Activated T-helper 2 cell treated with anti-CD3 and anti-CD28 coated beads, Interferon-gamma antibody, Interleukin-2, Interleukin-4, amounts not matched to agents 10 μg/mL and 5 μg/mL and 100 μg/mL, durations not matched to agents 14 hours and 24 hours and 36 hours (primary cell): ENCODE data around the gene POU4F2. TPM values are rescaled to one million over a fixed set of nuclear protein-coding genes. Genes with fewer than 3 reads are reported as not detected.
"Not testable (repeated sequence)": the region's sequence is repeated elsewhere in the genome, so short reads cannot be mapped to it uniquely, and the experiment has no call there.

Experiments
- DNase-seq: peaks from one replicate; pipeline ENCODE4 v3.0.0; 2021; ENCODE audit warnings: low spot score
- H3K27ac Mint-ChIP-seq: one replicate; pipeline ENCODE4 v1.8.0; 2021; ENCODE audit warnings: mixed read lengths
- H3K27me3 Mint-ChIP-seq: one replicate; pipeline ENCODE4 v1.8.0; 2021; ENCODE audit warnings: low read depth, mixed read lengths
- H3K36me3 Mint-ChIP-seq: one replicate; pipeline ENCODE4 v1.8.0; 2021; ENCODE audit warnings: low read depth, mixed read lengths
- H3K4me1 Mint-ChIP-seq: one replicate; pipeline ENCODE4 v1.8.0; 2021; ENCODE audit warnings: low read depth, mixed read lengths
- H3K4me3 Mint-ChIP-seq: one replicate; pipeline ENCODE4 v1.8.0; 2021; ENCODE audit warnings: low read depth, mild to moderate bottlenecking, moderate library complexity, mixed read lengths
- H3K9me3 Mint-ChIP-seq: one replicate; pipeline ENCODE4 v1.8.0; 2021; ENCODE audit warnings: mixed read lengths
- intact Hi-C: fragments of 100-400 bp; cut with micrococcal nuclease; formaldehyde crosslinking; loops from one replicate; pipeline ENCODE4 v1.15.1; 2023
- total RNA-seq: library from RNA; stranded (reverse); gene quantifications from 2 replicates; pipeline ENCODE4 v1.2.3, GENCODE V29; 2022

Gene POU4F2
- total RNA-seq, 1 donor from 2014 or later, result not detected

DNA sequence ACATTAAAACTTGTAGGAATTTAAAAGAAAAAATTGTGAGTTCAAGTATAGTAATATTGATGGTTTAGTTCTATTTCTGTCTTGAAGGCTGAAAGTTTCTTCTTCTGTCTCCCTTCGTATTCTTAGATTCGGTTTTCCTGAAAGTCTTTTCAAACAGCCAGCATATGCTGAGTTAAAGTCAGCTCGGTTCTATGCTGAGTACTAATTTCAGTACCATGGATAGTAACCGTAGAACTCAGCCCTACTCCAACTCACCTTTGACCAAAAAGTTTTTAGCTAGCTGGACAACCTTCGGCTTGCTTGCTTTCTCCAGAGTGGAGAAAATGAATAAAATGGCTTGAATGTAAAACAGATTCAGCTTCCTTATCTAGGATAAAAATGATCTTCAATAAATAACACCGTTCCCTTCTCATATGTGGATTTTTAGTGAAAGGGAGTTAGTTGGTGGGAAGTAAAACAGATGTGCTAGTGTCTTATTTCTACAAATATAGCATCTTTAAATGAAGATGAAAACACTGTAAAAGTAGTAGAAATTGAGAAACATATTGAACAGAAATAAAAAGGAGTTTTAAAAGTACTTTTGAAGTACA, 5.2 kb downstream of the POU4F2 start:
- no peaks in the 10 kb centered on the region for H3K36me3 Mint-ChIP-seq
- no peaks in the 10 kb centered on the region for H3K9me3 Mint-ChIP-seq
- H3K27ac Mint-ChIP-seq, result no peak overlapping the region
- intact Hi-C loops, result no loop called here
- DNase-seq, result no peak
- H3K4me1 Mint-ChIP-seq, result peaks cover 3% of the 10 kb centered on the region
- H3K4me3 Mint-ChIP-seq, result no peak overlapping the region
- H3K27me3 Mint-ChIP-seq, result peaks cover 71% of the 10 kb centered on the region

DNA sequence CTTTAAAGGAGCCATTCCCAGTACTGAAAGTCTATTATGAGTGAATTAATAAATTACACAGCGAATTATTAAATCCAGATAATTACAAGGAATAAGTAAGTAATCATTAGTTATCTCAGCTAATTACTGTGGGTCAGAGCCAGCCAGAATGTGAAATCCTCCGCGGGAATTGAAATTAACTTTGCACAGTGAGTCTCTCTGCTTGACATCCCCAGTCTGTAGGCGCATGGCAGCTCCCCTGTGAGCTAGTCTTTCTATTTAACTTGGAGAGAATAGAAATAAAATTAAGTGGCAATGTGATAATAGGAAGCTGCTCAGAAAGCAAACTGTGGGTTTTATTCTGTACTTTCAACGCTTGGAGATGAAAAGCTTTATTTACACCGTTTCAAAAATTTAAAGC, 7.2 kb downstream of the POU4F2 start:
- H3K4me3 Mint-ChIP-seq, result no peak overlapping the region

DNA sequence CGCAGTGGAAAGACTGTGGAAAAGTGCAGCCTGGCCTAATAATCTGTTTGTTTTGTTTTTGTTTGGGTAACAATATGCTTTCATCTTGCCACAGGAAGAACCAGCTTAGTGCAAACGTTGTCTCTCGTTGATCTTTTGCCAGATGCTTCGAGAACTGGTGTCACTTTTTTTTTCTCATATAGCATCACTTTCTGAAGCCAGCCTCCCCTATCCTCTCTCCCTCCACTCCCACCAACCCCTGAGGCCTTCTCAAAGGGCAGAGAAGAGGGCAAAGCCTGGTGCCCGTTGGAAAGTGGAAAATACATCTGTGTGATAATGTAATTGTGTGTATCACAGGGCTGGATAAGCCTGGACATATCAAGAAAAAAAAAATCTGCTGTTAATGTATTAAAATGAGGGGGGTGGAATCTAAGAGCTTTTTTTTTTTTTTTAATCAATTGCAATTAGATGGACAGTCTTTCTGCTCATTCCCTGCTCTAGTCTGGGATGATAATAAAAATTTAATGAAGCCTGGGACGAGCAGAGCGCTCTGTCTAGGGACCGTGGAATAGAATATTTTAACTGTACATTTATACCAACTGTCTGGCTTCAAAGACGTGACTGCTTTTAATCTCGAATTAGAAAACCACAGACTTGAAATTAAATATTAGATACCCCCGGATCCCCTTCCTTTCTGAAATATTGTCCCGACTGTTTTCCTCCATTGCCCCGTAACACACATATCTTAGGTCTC, 8.1 kb downstream of the POU4F2 start:
- Mint-ChIP-seq H3K4me3 (no peak overlapping the region), H3K27ac (no peak overlapping the region), H3K4me1 (peaks cover 3% of the 10 kb centered on the region), H3K9me3 (no peaks in the 10 kb centered on the region), H3K27me3 (peaks cover 70% of the 10 kb centered on the region), H3K36me3 (no peaks in the 10 kb centered on the region)
- no peak for DNase-seq
- intact Hi-C loops, result no loop called here

More for the DNA sequence above, 7.2 kb downstream of the POU4F2 start:
- intact Hi-C loops, result no loop called here
- H3K27ac Mint-ChIP-seq, result no peak overlapping the region
- H3K9me3 Mint-ChIP-seq, result no peaks in the 10 kb centered on the region
- peaks cover 69% of the 10 kb centered on the region for H3K27me3 Mint-ChIP-seq
- no peak for DNase-seq
- H3K4me1 Mint-ChIP-seq, result peaks cover 3% of the 10 kb centered on the region
- H3K36me3 Mint-ChIP-seq, result no peaks in the 10 kb centered on the region

DNA sequence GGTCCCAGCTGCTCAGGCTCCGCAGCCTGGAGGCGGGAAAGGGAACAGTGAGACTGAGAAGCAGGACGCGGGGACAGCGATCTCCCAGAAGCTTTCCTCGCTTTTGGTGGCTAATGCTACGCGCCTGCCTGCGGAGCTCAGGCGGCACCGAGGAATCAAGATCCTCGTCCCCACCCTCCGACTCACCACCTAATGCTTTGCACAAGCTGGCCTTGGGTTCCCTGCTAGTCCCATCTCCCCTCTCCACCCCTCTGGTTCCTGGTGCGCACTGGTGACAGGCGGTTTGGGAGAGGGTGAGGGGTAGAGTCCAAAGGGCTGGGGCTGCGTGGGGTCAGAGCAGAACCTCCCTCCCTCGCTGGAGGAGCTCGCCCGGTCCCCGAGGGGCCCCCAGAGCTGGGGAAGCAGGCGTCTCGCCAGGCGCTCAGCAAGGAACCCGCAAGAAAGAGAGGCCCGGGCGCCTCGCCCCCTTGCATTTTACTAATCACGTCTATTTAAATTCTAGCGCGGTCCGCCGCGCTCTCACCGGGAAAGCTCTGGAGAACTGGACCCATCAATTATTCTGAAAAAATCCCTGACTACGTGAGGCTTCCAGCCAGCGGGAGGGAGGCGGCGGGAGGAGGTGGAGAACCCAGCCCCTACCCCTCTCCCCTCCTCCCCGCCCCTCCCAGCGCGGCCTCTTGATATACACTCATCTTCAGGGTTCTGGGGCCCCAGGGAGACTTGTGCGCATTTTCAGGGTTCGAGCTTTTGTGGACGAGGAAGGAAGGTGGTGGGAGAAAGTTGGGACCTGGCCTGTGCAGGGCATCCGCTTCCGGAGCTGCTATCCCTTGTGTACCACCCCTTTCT, 9.1 kb downstream of the POU4F2 start:
- intact Hi-C loops, result no loop called here
- H3K4me3 Mint-ChIP-seq, result no peak overlapping the region
- no peak for DNase-seq
- no peaks in the 10 kb centered on the region for H3K9me3 Mint-ChIP-seq
- H3K4me1 Mint-ChIP-seq, result peaks cover 3% of the 10 kb centered on the region
- no peak overlapping the region for H3K27ac Mint-ChIP-seq
- H3K36me3 Mint-ChIP-seq, result no peaks in the 10 kb centered on the region
- H3K27me3 Mint-ChIP-seq, result peaks cover 75% of the 10 kb centered on the region

DNA sequence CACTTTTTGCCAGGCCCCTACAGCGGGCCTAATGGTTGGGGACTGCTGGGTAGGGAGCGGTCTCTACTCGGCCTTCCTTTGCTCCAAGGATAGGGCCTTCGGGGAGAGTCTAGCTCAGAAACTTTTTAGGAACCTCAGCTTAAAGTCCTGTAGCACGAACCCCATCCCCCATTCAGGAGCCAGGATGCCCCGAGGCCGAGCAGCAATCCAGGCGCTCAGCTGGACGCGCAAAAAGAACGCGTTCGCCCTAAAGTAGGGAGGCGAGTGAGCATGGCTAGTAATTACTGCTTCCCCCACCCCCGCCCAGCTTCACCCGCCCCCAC, 9.7 kb downstream of the POU4F2 start:
- H3K9me3 Mint-ChIP-seq, result no peaks in the 10 kb centered on the region
- peaks cover 3% of the 10 kb centered on the region for H3K4me1 Mint-ChIP-seq
- DNase-seq, result no peak
- no peak overlapping the region for H3K27ac Mint-ChIP-seq
- intact Hi-C loops, result no loop called here
- H3K27me3 Mint-ChIP-seq, result peaks cover 77% of the 10 kb centered on the region
- H3K36me3 Mint-ChIP-seq, result no peaks in the 10 kb centered on the region
- H3K4me3 Mint-ChIP-seq, result no peak overlapping the region

DNA sequence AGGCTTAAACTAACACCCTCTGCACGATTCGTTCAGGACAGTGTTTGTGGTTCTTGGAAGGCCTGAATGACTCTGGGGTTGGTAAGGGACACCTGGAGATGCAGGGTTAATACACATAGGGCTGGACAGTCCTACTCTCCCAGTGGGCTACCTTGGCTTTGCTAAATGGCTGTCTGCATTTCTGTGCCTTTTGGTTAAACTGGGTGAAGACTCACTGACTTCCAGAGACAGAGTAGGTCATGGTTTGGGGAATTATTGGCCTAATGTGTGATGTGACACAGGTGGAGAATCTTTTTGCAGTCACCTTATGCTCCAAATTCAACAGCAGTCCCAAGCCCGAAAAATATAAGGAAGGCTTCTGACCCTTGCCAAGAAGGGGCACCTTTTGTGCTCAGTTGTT, 10.5 kb downstream of the POU4F2 start:
- H3K4me3 Mint-ChIP-seq, result no peak overlapping the region
- peaks cover 3% of the 10 kb centered on the region for H3K4me1 Mint-ChIP-seq

DNA sequence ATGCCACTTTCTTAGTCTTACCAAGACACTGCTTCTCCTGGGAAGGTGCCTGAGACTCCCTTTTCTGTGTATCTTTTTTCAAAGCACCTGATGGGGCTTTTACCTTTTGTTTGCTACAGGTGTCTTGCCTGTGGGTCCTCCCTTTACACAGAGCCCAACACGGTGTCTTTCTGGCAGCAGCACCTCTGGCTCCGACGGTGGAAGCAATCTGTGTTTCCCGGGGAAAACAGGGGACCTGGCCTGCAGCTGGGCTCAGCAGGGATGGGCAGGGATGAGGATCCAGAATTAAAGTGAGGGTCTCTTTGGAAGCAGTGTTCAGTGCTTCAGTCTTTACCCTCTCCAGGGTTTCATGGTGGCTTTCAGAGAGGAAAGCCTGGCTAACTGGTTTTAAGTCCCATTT, 11.3 kb downstream of the POU4F2 start:
- no peak overlapping the region for H3K4me3 Mint-ChIP-seq
- peaks cover 77% of the 10 kb centered on the region for H3K27me3 Mint-ChIP-seq

More for the DNA sequence above, 10.5 kb downstream of the POU4F2 start:
- Mint-ChIP-seq H3K27ac (no peak overlapping the region), H3K27me3 (peaks cover 79% of the 10 kb centered on the region), H3K9me3 (no peaks in the 10 kb centered on the region), H3K36me3 (no peaks in the 10 kb centered on the region)
- no peak for DNase-seq
- intact Hi-C loops, result no loop called here

DNA sequence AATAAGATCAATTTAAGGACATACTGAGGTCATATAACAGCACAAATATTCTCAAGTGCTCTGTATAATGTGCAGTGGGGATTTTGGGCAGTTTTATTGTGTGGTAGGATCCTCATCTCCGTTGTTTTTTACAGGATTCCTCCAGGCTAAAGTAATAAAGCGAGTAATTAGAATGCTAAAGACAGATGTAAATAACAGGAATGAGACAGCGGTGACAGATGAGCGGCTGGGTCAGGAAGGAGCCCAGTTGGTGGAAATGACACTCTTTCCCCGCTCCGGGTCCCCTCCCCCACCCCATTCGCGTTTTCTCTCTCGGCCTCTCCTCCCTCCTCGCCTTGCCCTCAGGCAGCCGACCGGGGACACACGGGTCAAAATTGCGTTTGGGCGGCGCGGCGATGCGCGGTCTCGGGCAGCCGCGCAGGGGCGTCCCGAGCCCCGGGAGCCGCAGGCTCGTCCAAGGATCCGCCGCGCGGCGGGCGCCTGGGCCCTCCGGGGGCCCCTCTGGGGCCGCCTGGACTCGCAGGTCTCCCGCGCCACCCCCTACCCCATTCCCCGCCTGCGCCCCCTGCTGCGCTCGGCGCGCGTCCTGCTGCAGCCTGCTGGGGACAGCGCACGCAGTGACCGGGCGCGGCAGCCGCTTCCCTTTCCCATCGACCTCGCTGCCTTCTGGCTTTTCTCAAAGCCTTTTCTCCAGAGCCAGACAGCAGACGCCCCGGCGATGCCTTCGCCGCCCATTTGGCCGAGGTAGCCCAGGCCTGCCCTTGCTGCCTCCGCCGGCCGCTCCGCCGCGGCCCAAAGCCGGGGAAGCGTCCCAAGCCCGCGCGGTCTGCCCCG, 16.2 kb downstream of the POU4F2 start:
- H3K4me3 Mint-ChIP-seq, result no peak overlapping the region
- H3K27ac Mint-ChIP-seq, result no peak overlapping the region
- peaks cover 64% of the 10 kb centered on the region for H3K27me3 Mint-ChIP-seq
- intact Hi-C loops, result loop anchor here (2.0 kb wide), 1 partner anchor 18 kb away; no protein-coding TSS in a partner anchor
- H3K9me3 Mint-ChIP-seq, result no peaks in the 10 kb centered on the region
- no peak for DNase-seq
- H3K36me3 Mint-ChIP-seq, result no peaks in the 10 kb centered on the region
- H3K4me1 Mint-ChIP-seq, result peaks cover 5% of the 10 kb centered on the region

More for the DNA sequence above, 11.3 kb downstream of the POU4F2 start:
- H3K4me1 Mint-ChIP-seq, result peaks cover 7% of the 10 kb centered on the region
- intact Hi-C loops, result no loop called here
- DNase-seq, result no peak
- no peaks in the 10 kb centered on the region for H3K9me3 Mint-ChIP-seq
- no peaks in the 10 kb centered on the region for H3K36me3 Mint-ChIP-seq
- H3K27ac Mint-ChIP-seq, result no peak overlapping the region

DNA sequence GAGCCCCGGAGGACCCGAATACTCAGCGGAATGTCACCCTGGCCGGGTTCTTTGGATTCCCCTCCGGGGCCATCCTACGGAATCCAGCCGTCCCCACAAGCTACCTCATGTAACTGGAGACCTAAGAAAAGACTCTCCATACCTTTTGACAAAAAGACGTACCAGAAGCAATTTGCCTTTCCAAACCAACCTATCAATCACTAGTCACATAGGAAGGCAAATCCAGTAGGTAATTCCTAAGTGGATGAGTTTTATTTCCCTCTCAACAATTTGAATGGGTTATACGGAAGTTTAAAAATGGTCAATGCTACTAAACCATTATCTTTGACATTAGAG, 16.8 kb downstream of the POU4F2 start:
- H3K4me1 Mint-ChIP-seq, result peaks cover 5% of the 10 kb centered on the region
- H3K36me3 Mint-ChIP-seq, result no peaks in the 10 kb centered on the region
- DNase-seq, result no peak
- peaks cover 65% of the 10 kb centered on the region for H3K27me3 Mint-ChIP-seq
- intact Hi-C loops, result loop anchor here (2.0 kb wide), 1 partner anchor 19 kb away; no protein-coding TSS in a partner anchor
- no peaks in the 10 kb centered on the region for H3K9me3 Mint-ChIP-seq
- no peak overlapping the region for H3K27ac Mint-ChIP-seq
- H3K4me3 Mint-ChIP-seq, result no peak overlapping the region

DNA sequence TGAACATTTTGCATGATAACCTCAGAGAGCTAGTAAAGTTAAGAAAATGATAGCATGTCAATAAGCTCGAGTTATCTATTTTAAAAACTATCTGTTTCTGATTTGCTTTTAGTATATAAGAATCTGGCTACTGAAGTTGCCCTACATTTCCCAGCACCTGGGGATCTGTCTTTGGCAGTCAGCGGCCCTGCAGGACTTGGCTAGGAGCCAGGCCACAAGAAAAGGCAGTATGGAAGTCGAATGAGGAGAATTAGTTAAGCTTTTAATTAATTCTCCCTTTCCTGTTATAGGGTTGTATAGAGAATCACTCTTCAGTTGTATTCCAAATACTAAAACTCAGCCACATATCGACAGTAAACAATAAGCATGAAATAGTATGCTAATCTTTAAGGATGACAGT, 22.7 kb downstream of the POU4F2 start:
- Mint-ChIP-seq H3K36me3 (no peaks in the 10 kb centered on the region), H3K4me3 (no peak overlapping the region)

DNA sequence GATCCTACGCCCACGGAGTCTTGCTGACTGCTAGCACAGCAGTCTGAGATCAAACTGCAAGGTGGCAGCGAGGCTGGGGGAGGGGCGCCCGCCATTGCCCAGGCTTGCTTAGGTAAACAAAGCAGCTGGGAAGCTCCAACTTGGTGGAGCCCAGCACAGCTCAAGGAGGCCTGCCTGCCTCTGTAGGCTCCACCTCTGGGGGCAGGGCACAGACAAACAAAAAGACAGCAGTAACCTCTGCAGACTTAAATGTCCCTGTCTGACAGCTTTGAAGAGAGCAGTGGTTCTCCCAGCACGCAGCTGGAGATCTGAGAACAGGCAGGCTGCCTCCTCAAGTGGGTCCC, 25.2 kb downstream of the POU4F2 start:
- intact Hi-C loops, H3K4me1 Mint-ChIP-seq, H3K9me3 Mint-ChIP-seq, DNase-seq, H3K36me3 Mint-ChIP-seq, H3K27me3 Mint-ChIP-seq, H3K4me3 Mint-ChIP-seq, H3K27ac Mint-ChIP-seq: not testable (repeated sequence)

More for the DNA sequence above, 22.7 kb downstream of the POU4F2 start:
- H3K27ac Mint-ChIP-seq, result no peak overlapping the region
- intact Hi-C loops, result no loop called here
- H3K9me3 Mint-ChIP-seq, result no peaks in the 10 kb centered on the region
- no peaks in the 10 kb centered on the region for H3K4me1 Mint-ChIP-seq
- H3K27me3 Mint-ChIP-seq, result peaks cover 15% of the 10 kb centered on the region
- DNase-seq, result no peak

DNA sequence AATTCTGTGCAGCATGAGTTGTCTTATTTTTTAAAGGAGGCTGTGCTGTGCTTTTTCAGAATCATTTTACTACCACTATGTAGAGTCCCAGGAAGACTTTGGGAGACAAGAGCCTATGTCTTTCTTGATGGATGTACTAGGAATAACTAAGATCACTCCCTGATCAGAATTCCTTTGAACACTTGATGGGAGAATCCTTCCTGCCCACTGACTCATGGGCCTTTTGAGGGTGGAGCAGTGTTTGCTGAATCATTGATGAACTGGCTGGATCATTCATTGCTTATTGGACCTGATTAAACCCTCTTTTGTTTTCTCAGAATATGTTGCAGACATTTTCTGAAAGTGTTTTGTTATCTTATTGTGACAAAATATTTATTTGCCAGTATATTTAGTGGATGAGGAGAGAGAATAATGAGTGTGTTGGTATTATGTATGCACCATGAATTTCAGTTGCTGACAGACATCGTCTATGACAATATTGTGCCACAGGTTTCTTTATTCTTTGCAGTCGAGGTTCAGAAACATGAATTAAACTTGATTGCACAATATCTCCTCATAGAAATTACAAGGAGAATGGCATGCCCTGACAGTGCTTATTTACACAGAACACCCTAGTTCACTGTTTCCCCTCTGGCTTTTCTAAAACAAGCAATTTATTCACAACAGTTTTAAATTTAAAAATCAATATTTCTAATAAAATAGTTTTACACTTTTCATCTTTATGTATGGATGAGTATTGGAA, 36.3 kb downstream of the POU4F2 start:
- DNase-seq, result no peak
- H3K27me3 Mint-ChIP-seq, result peaks cover 1% of the 10 kb centered on the region
- intact Hi-C loops, result no loop called here

More for the DNA sequence above, 36.3 kb downstream of the POU4F2 start:
- no peak overlapping the region for H3K27ac Mint-ChIP-seq
- no peaks in the 10 kb centered on the region for H3K9me3 Mint-ChIP-seq
- no peaks in the 10 kb centered on the region for H3K4me1 Mint-ChIP-seq
- H3K4me3 Mint-ChIP-seq, result no peak overlapping the region
- H3K36me3 Mint-ChIP-seq, result no peaks in the 10 kb centered on the region
